Measurements from ENCODE around the gene ENOX1. TPM values are rescaled to one million over a fixed set of nuclear protein-coding genes. Genes with fewer than 3 reads are reported as not detected.

The ENOX1 gene
- total RNA-seq (2022; extraction: Qiagen RNA extraction; ENCODE audit: low read depth): 0.64 to 1.0 TPM (median 0.92 TPM) in 5 replicates

GRCh38 chr13:43786766-43787517 is at the start of gene ENOX1:
TSS of gene ENOX1 (minus strand) at chr13:43786972.

Other genes starting within 250 kb of the ENOX1 start
- 2.4 to 3.7 TPM (median 3.5 TPM) in 5 replicates for gene CCDC122, start 92.8 kb upstream of the ENOX1 start, total RNA-seq (2022; extraction: Qiagen RNA extraction; ENCODE audit: low read depth)
- gene LACC1, start 92.9 kb upstream of the ENOX1 start, total RNA-seq (2022; extraction: Qiagen RNA extraction; ENCODE audit: low read depth): 2.3 to 3.6 TPM (median 2.5 TPM) in 5 replicates

Data from A549 treated with CpdA at 1 μM for 4 hours (cell line).